H1 (cell line): ENCODE results near the gene CPNE8. TPM values are rescaled to one million over a fixed set of nuclear protein-coding genes. Genes with fewer than 3 reads are reported as not detected.

Experiments
- USF2 ChIP-seq: IDR thresholded peaks from 2 replicates; pipeline ENCODE4 v1.6.1; 2011; ENCODE audit warnings: low read length, improper control_type of control experiment
- polyA plus RNA-seq, 7 experiments: library from polyadenylated mRNA; depleted of rRNA in 3 of 7; stranded (reverse) in 5 of 7; unstranded in 2 of 7; fragments of >200 nt in 5 of 7; fragments of 200-250 nt in 2 of 7; gene quantifications; 1 replicate in 5 of 7; 2 replicates in 1 of 7; 4 replicates in 1 of 7; pipeline versions ENCODE4 v1.2.1 to v1.2.3, GENCODE V29; 2011 to 2013; ENCODE audit warnings: missing spikeins in 2 of 7, mixed read lengths in 2 of 7
- total RNA-seq: library from RNA; stranded (reverse); fragmentation: NEBNext Ultra II Directional; extraction: Animal tissue kit (Norgen Biotek cat#: 25700); gene quantifications from 2 replicates; pipeline ENCODE4 v1.2.1, GENCODE V29; 2021

CPNE8 gene
- total and polyA plus RNA-seq, 2 of the 8 experiments (the other 6 are each of a cell fraction or from before 2014, with no cell fraction given) = 2.5 to 6.8 TPM

- TF ChIP-seq USF2 = no peak
- TF ChIP-seq, all 59 proteins: peak for 0
Observed at GRCh38 chr12:38869036-38869435, 36.4 kb downstream of the CPNE8 start (continued).
